HepG2 (cell line): Measurements from ENCODE around the gene CALU. TPM values are rescaled to one million over a fixed set of nuclear protein-coding genes. Genes with fewer than 3 reads are reported as not detected.

Source experiments
- ATAC-seq: fragments of 200-7000 bp; cut with Tn5 transposase; 3 replicates; pipeline ENCODE4 v1.9.1; 2020; ENCODE audit warnings: mild to moderate bottlenecking, moderate library complexity
- BruUV-seq: library from RNA; stranded (reverse); fragments of 400-500 nt; replicated peaks from 2 replicates; lab custom pipeline; 2021; lab: Mats Ljungman, UMichigan
- CTCF ChIA-PET: fragments of 300-600 bp; formaldehyde crosslinking; extraction: SDS; loops from one replicate; lab custom pipeline; 2021; ENCODE audit warnings: low total read pairs, inconsistent platforms, low intra/inter-chr PET ratio; lab: Yijun Ruan, JAX
- POLR2A ChIA-PET: fragments of 350-600 bp; sonication (Branson Sonifier 250); formaldehyde crosslinking; loops from one replicate; lab custom pipeline; 2020; ENCODE audit warnings: antibody characterized with exemption, inconsistent platforms; lab: Yijun Ruan, JAX
- DNase-seq: peaks from one replicate; pipeline ENCODE4 v3.0.0-alpha.2; 2015; ENCODE audit warnings: low spot score
- FAIRE-seq: peaks from 3 replicates; lab custom pipeline; 2011; peaks lifted over from hg19 to GRCh38; lab: Jason Lieb, UNC
- H2AFZ ChIP-seq: one replicate; pipeline ENCODE4 v1.6.1; 2011; ENCODE audit warnings: low read length, inconsistent platforms
- H3K27ac ChIP-seq: fragments of 300-600 bp; 3 replicates; pipeline ENCODE4 v1.8.0; 2011; ENCODE audit warnings: mixed run types, mild to moderate bottlenecking, mixed read lengths, low read length, inconsistent platforms; ENCODE audit not compliant: insufficient read depth; ENCODE audit errors: extremely low read length
- H3K27me3 ChIP-seq, 2 experiments: fragments of 200-600 bp in 1 of 2; 2 replicates in 1 of 2; 3 replicates in 1 of 2; pipeline versions ENCODE4 v1.6.0 to v1.8.0; 2011; ENCODE audit warnings: low read length in 2 of 2, mild to moderate bottlenecking in 2 of 2, moderate library complexity in 2 of 2, inconsistent platforms in 1 of 2; ENCODE audit not compliant: insufficient read depth in 2 of 2, control insufficient read depth in 1 of 2
- H3K36me3 ChIP-seq, 2 experiments: fragments of 200-600 bp in 1 of 2; replicated peaks in 1 of 2; 2 replicates in 1 of 2; 3 replicates in 1 of 2; pipeline versions ENCODE4 v1.5.1 to v1.8.0; 2011; ENCODE audit warnings: low read length in 2 of 2, inconsistent platforms in 1 of 2; ENCODE audit not compliant: insufficient read depth in 2 of 2, control insufficient read depth in 1 of 2
- H3K4me1 ChIP-seq: 2 replicates; pipeline ENCODE4 v1.5.1; 2012; ENCODE audit warnings: low read length, inconsistent platforms; ENCODE audit not compliant: insufficient read depth
- H3K4me2 ChIP-seq: 2 replicates; pipeline ENCODE4 v1.6.0; 2011; ENCODE audit warnings: low read depth, low read length, inconsistent platforms
- H3K4me3 ChIP-seq, 3 experiments: fragments of 200-600 bp in 1 of 3; sonication (generic), shearing (Covaris generic) in 1 of 3; replicated peaks in 1 of 3; 2 replicates each; pipeline ENCODE4 v1.5.1; 2011 to 2016; ENCODE audit warnings: low read length in 3 of 3, inconsistent platforms in 2 of 3, low read depth in 2 of 3, mild to moderate bottlenecking in 2 of 3, control low read depth in 1 of 3, mixed read lengths in 1 of 3; ENCODE audit not compliant: insufficient read depth in 1 of 3
- H3K79me2 ChIP-seq: one replicate; pipeline ENCODE4 v1.6.1; 2011; ENCODE audit warnings: low read length, inconsistent platforms; ENCODE audit not compliant: insufficient read depth
- H3K9ac ChIP-seq: 2 replicates; pipeline ENCODE4 v1.6.0; 2011; ENCODE audit warnings: mild to moderate bottlenecking, low read depth, low read length, inconsistent platforms; ENCODE audit not compliant: insufficient read depth
- H3K9me3 ChIP-seq: 2 replicates; pipeline ENCODE4 v1.5.1; 2012; ENCODE audit warnings: mild to moderate bottlenecking, low read length
- H4K20me1 ChIP-seq: 2 replicates; pipeline ENCODE4 v1.6.0; 2011; ENCODE audit warnings: inconsistent platforms, mild to moderate bottlenecking, low read length, moderate library complexity; ENCODE audit not compliant: insufficient read depth
- BORCS8-MEF2B ChIP-seq: sonication (generic); formaldehyde crosslinking; IDR thresholded peaks from 2 replicates; pipeline ENCODE4 v1.8.0; 2022; ENCODE audit warnings: mild to moderate bottlenecking, missing genetic modification reagents
- ERF ChIP-seq: IDR thresholded peaks from 2 replicates; pipeline ENCODE4 v1.6.1; 2018; ENCODE audit warnings: missing biosample characterization, missing genetic modification reagents
- IRX3 ChIP-seq: sonication (generic); formaldehyde crosslinking; IDR thresholded peaks from 2 replicates; pipeline ENCODE4 v1.8.1; 2023; ENCODE audit warnings: mild to moderate bottlenecking, low read depth, missing genetic modification reagents, borderline replicate concordance
- MEF2D ChIP-seq: sonication (generic); formaldehyde crosslinking; IDR thresholded peaks from 2 replicates; pipeline ENCODE4 v1.5.1; 2020; ENCODE audit warnings: mild to moderate bottlenecking, missing genetic modification reagents
- MZF1 ChIP-seq: sonication (generic); formaldehyde crosslinking; IDR thresholded peaks from 2 replicates; pipeline ENCODE4 v1.8.1; 2023; ENCODE audit warnings: mild to moderate bottlenecking, missing genetic modification reagents, borderline replicate concordance
- NFATC3 ChIP-seq: sonication (generic); formaldehyde crosslinking; IDR thresholded peaks from 2 replicates; pipeline ENCODE4 v1.5.1; 2020; ENCODE audit warnings: mild to moderate bottlenecking, missing genetic modification reagents
- NR2C2 ChIP-seq: sonication (generic); formaldehyde crosslinking; IDR thresholded peaks from 2 replicates; pipeline ENCODE4 v1.4.0; 2020; ENCODE audit warnings: missing genetic modification reagents, mild to moderate bottlenecking, moderate library complexity, borderline replicate concordance
- RNF2 ChIP-seq: fragments of 450-650 bp; conservative IDR thresholded peaks from 2 replicates; pipeline ENCODE4 v1.6.1; 2016; ENCODE audit warnings: low read depth
- SMC3 ChIP-seq: IDR thresholded peaks from 2 replicates; pipeline ENCODE4 v1.6.1; 2011; ENCODE audit warnings: low read length, improper control_type of control experiment
- TFDP2 ChIP-seq: sonication (generic); formaldehyde crosslinking; IDR thresholded peaks from 2 replicates; pipeline ENCODE4 v1.4.0; 2020; ENCODE audit warnings: missing genetic modification reagents
- ZFX ChIP-seq: sonication (generic); formaldehyde crosslinking; IDR thresholded peaks from 2 replicates; pipeline ENCODE4 v1.4.0; 2020; ENCODE audit warnings: mild to moderate bottlenecking, low read depth, missing genetic modification reagents, moderate library complexity
- ZNF430 ChIP-seq: sonication (generic); formaldehyde crosslinking; IDR thresholded peaks from 2 replicates; pipeline ENCODE4 v1.9.0; 2021; ENCODE audit warnings: mild to moderate bottlenecking, missing genetic modification reagents
- ZNF512 ChIP-seq: sonication (generic); formaldehyde crosslinking; IDR thresholded peaks from 2 replicates; pipeline ENCODE4 v1.4.0; 2020; ENCODE audit warnings: mild to moderate bottlenecking, missing genetic modification reagents
- ZNF550 ChIP-seq: sonication (generic); formaldehyde crosslinking; IDR thresholded peaks from 2 replicates; pipeline ENCODE4 v1.4.0; 2020; ENCODE audit warnings: mild to moderate bottlenecking, missing genetic modification reagents, borderline replicate concordance
- ZNF879 ChIP-seq: sonication (generic); formaldehyde crosslinking; IDR thresholded peaks from 2 replicates; pipeline ENCODE4 v1.8.1; 2023; ENCODE audit warnings: missing genetic modification reagents
- ZSCAN31 ChIP-seq: sonication (generic); formaldehyde crosslinking; IDR thresholded peaks from 2 replicates; pipeline ENCODE4 v1.5.0; 2020; ENCODE audit warnings: low read depth, mild to moderate bottlenecking, missing genetic modification reagents
- WGBS: methylation state at CpG from one replicate; pipeline ENCODE4 v1.1.6; 2017; ENCODE audit warnings: low lambda C conversion rate; 5-methylcytosine and 5-hydroxymethylcytosine counted together
- in situ Hi-C: cut with HindIII; loops from 2 replicates; pipeline ENCODE4 v1.10.0; 2017; ENCODE audit warnings: low pct_unique_long_range_greater_than_20kb; ENCODE audit not compliant: extremely low pct_ligation_motif_present
- intact Hi-C: fragments of 100-400 bp; cut with micrococcal nuclease; formaldehyde crosslinking; loops from one replicate; pipeline ENCODE4 v1.10.0; 2022; ENCODE audit not compliant: unreplicated experiment
- polyA plus RNA-seq, 8 experiments: library from polyadenylated mRNA; depleted of rRNA in 3 of 8; stranded (reverse) in 7 of 8; unstranded in 1 of 8; fragments of >200 nt; fragmentation: Illumina TruSeq in 4 of 8; extraction: Trizol in 4 of 8; gene quantifications; 2 replicates each; pipeline versions ENCODE4 v1.2.1 to v1.2.3, GENCODE V29; 2011 to 2016; ENCODE audit warnings: low read depth in 4 of 8, missing spikeins in 1 of 8, mixed read lengths in 1 of 8; ENCODE audit not compliant: insufficient read depth in 1 of 8
- total RNA-seq, 5 experiments: library from RNA; depleted of rRNA; stranded (reverse); fragments of >200 nt; fragmentation: Illumina TruSeq; extraction: Trizol; gene quantifications; 2 replicates each; pipeline ENCODE4 v1.2.3, GENCODE V29; 2016; ENCODE audit warnings: low read depth in 1 of 5

The CALU gene
- total and polyA plus RNA-seq, 2 of the 13 experiments (the other 11 are each of a cell fraction or from before 2014, with no cell fraction given) = 198 to 252 TPM

- TF ChIP-seq ZNF550 (CRISPR knock-in tag) = no peak
- no peak for TF ChIP-seq NR2C2 (CRISPR knock-in tag)
- no peak for TF ChIP-seq BORCS8-MEF2B (CRISPR knock-in tag)
- TF ChIP-seq TFDP2 (CRISPR knock-in tag) = no peak
- no peak for TF ChIP-seq MZF1 (CRISPR knock-in tag)
- no peak for TF ChIP-seq MEF2D (CRISPR knock-in tag)
- no peak for TF ChIP-seq RNF2
- Histone ChIP-seq H3K36me3 (no peaks in the 10 kb centered on the region), H3K27ac (no peak overlapping the region), H2AFZ (no peak overlapping the region), H3K4me2 (no peak overlapping the region), H3K79me2 (no peaks in the 10 kb centered on the region), H3K27me3 (peaks cover 2 to 25% of the 10 kb centered on the region in 2 experiments; a peak in 3 of 5 replicates), H3K9me3 (no peaks in the 10 kb centered on the region), H4K20me1 (no peaks in the 10 kb centered on the region), H3K4me3 (no peak overlapping the region), H3K9ac (no peak overlapping the region), H3K4me1 (peaks cover 6% of the 10 kb centered on the region)
- in situ Hi-C loops (no loop called here), intact Hi-C loops (no loop called here)
- POLR2A ChIA-PET = no interaction called here
- 30% methylated on average over 3 of the region's 3 CpGs for WGBS
- no peak for FAIRE-seq
- no TSS peak for BruUV-seq
- no peak for ATAC-seq
- CTCF ChIA-PET = no interaction called here
- DNase-seq = no peak
Observed at GRCh38 chr7:128699196-128699712, 39.9 kb upstream of the CALU start.

GRCh38 chr7:128699895-128700294 lies 39.3 kb upstream of the CALU start:
- Histone ChIP-seq H3K27ac (no peak overlapping the region), H4K20me1 (no peaks in the 10 kb centered on the region), H3K4me2 (no peak overlapping the region), H3K9ac (no peak overlapping the region), H3K27me3 (peaks cover 1 to 30% of the 10 kb centered on the region in 2 experiments; a peak in 3 of 5 replicates), H3K79me2 (no peaks in the 10 kb centered on the region), H2AFZ (no peak overlapping the region), H3K4me3 (no peak overlapping the region), H3K36me3 (no peaks in the 10 kb centered on the region), H3K4me1 (peaks cover 6% of the 10 kb centered on the region), H3K9me3 (no peaks in the 10 kb centered on the region)
- 8% methylated on average over 1 of the region's 1 CpG for WGBS
- ATAC-seq = no peak
- intact Hi-C loops = no loop called here
- POLR2A ChIA-PET = no interaction called here
- in situ Hi-C loops = no loop called here
- CTCF ChIA-PET = no interaction called here
- BruUV-seq = no TSS peak
- no peak for DNase-seq
- FAIRE-seq = no peak
- no peak for TF ChIP-seq ERF (CRISPR knock-in tag)
- no peak for TF ChIP-seq ZNF879 (CRISPR knock-in tag)
- TF ChIP-seq SMC3 = no peak
- TF ChIP-seq IRX3 (CRISPR knock-in tag) = no peak
- no peak for TF ChIP-seq ZNF512 (CRISPR knock-in tag)
- no peak for TF ChIP-seq NFATC3
- no peak for TF ChIP-seq ZNF430
- TF ChIP-seq ZFX (CRISPR knock-in tag) = no peak
- no peak for TF ChIP-seq ZSCAN31
